HG02642 (cell line): ENCODE results near the gene PPP6R2.

Source experiments
- ATAC-seq: cut with Tn5 transposase; IDR thresholded peaks from one replicate; pipeline ENCODE4 v1.9.1; 2021; ENCODE audit warnings: mild to moderate bottlenecking; ENCODE audit not compliant: unreplicated experiment, poor library complexity

Gene PPP6R2

GRCh38 chr22:50439871-50440331 lies 96.8 kb downstream of the PPP6R2 start:
- no peak for ATAC-seq

DNA sequence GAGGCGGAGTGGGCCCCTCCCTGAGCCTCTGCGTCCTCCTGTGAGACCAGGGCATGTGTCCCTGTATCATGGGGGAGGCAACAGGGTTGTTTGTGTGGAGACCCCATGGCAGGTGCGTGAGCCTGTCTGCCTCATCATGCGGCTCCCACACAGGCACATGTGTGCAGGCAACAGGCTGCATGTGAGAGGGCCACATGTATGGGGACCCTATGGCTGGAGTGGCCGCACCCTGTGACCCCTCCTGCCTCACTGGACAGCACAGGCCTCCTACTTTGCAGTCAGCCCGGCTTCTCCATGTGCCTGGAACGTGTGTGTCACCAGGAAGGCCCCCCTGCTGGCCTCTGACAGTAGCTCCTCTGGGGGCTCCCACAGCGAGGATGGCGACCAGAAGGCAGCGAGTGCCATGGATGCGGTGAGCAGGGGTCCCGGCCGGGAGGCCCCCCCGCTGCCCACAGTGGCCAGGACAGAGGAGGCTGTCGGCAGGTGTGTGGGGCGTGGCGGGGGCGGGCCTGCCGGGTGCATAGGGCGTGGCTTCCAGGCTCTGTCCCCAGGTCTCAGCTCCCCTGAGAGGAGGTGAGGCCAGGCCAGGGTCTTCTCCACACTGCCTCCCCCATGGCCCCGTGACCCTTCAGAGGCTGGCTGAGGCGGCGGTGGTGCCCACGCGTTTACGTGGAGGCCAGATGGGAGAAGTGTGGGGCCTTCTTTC lies 97.6 kb downstream of the PPP6R2 start:
- ATAC-seq = no peak

DNA sequence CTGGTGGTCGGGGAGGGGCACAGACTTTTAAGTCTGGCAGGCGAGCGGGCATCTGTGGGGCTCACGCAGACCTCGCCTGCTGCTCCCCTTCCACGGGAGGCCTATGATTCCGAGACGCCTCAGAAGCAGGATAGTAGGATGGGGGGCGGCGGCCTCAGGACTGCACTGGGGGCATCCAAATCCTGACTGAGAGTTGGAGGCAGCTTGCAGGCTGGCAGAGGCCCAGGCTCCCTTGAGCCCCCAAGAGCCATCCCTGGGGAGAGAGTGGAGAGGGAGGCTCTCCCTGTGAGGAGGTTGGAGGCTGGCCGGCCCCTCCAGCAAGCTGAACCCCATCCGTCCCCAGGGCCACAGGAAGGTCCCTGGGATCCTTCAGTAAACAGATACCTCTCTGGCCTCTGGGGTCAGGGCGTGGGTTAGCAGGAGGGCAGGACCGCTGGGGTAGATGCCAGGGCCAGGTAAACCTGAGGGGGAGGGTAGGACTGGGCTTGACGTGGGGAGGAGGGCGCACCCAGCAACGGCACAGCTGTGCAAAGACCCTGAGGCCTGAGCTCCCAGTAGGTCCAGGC lies 98.4 kb downstream of the PPP6R2 start:
- ATAC-seq = no peak

DNA sequence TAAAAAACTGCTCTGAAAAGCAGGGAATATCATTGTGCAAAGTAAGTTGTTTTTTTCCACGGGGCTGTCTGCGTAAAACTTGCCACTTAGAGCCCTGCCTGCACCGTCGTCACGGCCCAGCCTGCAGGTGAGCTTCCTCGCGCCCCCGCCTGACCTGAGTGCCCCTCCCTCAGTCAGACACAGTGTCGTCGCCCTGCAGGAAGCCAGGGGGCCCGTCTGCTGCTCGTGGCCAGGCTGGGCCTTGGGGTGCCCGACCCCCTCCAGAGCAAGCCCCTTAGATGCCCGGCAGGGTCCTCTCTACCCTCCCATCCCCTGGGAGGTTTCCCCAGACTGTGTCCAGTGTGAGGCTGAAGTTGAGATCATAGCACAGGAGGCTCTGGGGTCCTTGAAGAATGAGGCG lies 100.1 kb downstream of the PPP6R2 start:
- ATAC-seq = no peak

DNA sequence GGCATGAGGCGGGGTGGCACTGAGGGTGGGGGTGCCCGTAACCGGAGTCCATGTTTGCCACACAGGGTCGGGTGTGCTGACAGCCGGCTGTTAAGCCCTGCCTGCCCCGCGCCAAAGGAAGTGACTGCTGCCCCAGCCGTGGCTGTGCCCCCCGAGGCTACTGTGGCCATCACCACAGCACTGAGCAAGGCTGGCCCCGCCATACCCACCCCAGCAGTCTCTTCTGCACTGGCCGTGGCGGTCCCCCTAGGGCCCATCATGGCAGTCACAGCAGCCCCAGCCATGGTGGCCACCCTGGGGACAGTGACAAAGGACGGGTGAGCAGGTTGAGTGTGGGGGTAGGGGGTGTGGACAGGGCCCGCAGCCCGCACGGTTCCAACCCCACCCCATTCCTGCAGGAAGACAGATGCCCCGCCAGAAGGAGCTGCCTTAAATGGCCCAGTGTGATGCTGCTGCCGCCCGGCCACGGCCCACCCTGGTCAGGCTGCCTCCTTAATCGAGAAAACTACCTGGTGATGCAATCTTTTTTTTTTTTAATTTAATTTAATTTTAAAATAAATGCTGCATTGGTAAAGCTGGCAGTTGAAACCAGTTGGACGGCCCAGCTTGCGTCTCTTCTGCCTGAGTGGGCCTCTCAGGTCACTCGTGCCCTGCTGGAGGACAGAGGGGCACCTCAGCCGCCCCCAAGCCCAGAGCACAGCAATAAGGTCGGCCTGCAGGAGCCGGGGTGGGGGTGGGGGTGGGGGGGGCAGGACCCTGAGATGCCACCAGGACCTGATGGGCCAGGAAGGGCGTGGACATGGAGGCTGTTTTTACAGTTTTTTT lies 100.9 kb downstream of the PPP6R2 start:
- no peak for ATAC-seq

DNA sequence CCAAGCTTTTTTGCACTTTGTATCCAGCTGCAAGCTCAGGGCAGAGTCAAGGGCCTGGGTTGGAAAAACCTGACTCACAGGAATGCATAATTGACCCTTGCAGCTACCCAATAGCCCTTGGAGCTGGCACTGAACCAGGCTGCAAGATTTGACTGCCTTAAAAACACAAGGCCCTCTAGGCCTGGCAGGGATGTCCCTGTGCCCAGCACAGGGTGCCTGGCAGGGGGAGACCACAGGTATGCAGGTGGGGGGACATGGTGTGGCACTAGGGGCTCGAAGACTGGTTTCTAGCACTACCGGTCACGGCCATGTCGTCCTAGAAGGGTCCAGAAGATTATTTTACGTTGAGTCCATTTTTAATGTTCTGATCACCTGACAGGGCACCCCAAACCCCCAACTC lies 101.5 kb downstream of the PPP6R2 start:
- ATAC-seq = no peak

DNA sequence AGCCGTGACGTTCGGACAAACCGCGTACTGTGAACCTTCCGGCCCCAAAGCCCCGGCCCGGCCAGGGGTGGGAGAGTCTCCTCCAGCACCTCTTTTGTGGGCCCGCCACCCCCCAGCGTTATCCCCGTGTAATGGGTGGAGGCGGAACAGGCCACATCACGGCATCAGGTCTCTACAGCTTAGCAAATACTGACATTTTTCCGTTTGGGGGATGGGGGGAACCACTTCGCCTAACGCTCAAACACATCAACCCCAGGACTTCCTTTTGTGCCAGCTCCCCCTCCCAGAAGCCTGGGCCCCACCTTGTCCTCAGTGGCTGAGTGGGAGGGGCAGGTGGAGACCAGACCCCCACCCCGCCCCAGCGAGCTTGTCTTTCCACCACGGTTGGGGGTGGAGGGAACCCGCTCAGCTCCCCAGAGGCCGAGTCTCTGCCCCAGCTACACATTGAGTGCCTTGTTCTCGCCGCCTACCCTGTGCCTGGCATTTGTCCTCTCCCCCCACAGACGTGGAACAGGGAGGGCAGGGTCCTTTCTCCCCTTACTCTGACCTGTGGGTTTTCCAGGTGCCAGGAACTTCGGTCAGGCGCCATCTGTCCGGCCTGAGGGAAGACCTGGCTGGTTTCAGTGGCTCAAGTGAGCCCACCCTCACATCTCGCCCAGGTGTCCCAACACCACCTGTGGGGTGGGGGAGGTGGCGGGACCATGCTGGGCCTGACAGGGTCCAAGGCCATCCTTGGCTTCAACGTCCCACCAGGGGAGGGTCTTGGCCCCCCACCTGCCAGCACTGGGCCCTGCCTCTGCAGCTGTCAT lies 102.1 kb downstream of the PPP6R2 start:
- ATAC-seq = no peak

GRCh38 chr22:50445880-50446707 lies 103.0 kb downstream of the PPP6R2 start:
- ATAC-seq = no peak

DNA sequence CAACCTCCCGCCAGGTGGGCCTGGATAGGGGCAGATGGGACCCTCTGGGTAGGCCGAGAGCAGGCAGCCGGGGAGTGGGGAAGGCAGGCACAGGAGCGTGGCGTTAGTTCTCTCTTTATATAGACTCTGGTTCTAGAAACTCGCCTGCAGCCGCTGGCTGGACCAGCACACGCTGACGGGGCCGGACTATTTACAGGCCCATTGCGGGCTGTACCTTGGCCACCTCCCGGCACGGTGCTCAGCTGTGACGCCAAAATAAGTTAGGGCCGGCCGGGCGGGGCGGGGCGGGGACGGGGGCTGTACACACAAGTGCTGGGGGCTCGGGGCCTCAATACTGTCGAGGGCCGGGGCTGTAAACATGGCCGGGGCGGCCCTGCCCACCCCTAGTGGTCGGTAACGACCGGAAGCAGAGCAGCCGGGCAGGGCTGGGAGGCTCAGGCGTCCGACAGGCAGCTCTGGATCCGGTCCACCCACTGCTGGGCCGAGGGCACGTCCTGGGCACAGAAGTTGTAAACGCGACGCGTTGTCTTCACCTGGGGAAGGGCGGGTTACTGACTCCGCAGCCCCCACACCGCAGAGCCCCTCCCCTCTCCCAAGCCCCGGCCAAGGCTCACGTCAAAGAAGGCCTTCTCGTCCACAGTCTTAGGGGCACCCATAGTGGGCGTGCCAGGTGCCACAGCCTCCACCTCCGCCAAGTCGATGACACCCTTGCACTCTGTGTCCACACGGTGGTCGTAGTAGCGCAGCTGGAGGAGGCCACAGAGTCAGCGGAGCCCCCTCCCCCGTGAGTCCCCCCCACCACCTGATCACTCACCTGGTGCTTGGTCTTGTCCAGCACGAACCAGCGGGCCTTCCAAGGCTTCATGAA lies 103.8 kb downstream of the PPP6R2 start:
- no peak for ATAC-seq

- ATAC-seq = no peak
Observed at GRCh38 chr22:50447576-50448551, 104.7 kb downstream of the PPP6R2 start.

DNA sequence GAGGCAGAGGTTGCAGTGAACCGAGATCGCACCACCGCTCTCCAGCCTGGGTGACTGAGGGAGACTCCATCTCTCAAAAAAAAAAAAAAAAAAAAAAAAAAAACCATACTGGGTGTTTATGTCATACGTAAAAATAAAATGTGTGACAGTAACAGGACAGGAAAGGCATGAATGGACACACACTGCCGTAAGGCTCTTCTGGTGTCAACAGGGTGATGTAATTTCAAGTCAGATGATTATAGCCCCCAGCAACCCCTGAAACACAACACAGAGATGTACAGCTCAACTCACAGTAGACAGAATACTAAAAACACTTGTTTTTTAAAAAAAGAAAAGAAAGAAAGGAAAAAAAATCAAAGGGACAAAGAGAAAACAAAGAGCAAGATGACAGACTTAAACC lies 109.5 kb downstream of the PPP6R2 start:
- ATAC-seq = no peak

DNA sequence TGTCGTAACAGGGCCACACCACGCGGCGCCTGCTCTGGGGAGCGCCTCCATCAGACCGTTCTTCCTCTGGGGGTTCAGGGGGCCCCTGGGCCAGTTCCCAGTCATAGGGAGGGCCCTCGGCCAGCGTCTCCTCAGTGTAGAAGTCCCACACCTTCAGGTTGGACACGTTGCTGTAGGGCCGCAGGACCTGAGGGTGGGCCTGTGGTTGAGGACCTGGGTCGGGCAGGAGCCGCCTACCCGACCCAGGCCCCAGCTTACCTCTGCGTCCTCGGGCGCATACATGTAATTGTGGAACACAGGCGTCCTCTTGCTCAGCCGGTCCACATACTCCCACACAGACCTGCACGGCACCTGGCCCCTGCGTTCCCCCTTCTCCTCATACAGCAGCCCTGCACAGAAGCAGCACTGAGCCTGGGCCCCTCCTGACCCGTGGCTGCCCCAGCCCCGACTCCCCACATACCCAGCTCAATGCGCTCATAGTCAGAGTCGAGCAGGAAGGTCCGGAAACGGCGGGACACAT lies 111.5 kb downstream of the PPP6R2 start:
- ATAC-seq = no peak

DNA sequence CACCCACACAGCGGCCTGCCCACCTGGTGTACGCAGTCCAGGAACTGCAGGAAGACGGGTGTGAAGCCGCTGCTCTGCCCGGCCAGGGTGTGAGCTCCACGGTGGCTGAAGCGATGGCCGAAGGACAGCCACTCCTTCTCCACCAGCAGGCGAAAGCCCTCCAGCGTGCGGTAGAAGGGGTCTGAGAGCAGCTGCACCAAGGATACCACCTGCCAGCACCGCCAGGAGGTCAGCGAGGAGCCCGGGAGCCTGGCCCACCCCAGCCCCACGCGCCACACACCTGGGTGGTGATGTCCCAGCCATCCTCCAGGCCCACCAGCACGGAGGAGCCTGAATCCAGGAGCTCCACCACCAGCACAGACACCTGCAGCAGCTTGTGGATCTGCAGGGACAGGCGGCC lies 112.1 kb downstream of the PPP6R2 start:
- ATAC-seq = no peak

DNA sequence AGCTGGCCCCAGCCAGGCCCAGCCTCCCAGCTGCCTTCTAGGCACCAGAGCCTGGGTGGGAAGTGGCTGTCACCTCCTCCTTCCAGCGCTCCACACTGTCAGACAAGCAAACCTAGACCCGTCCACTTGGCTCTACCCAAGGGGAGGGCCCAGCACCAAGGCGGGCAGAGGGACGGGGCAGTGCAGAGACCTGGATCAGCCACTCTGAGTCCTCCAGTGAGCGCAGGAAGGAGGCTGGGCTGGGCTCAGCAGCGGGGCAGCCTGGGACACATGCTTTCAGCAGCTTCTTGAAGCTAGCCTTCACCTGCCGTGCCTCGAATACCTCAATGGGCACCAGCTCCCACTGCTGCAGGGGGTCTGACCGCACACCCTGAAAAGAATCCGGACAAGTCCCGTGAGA lies 112.9 kb downstream of the PPP6R2 start:
- no peak for ATAC-seq

DNA sequence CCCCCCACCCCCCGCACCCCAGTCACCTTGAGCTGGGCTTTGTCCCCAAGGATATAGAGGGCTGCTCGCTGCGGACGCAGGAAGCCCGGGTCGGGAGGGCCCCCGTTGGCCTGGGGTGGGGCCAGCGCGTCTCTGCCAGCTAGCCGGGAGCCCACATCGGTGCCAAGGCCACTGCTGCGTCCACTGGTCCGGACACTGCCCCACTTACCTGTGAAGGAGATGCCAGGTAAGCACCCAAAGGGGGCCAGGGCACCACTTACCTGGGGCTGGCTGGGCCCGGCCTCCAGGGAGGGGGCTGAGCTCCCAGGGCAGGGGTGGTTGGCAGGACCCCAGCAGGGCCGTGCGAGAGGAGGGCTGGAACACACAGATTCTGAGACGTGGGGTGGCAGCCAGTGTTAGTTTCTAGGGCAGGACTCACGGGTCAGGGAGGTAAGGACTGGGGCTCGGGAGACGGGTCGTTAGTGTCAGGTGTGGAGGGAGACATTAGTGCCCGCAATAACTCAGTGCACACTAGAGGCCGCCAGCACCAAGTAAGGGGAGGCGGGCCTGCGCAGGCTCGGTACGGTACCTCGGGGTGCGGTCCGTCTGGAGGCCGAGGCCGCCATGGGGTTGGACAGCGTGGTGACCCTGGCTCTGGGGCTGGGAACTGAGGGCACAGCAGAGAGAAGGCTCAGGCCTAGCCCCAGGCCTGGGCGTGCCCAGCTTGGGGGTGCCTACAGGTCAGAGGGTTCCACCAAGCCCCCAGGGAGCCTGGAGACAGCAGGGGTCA lies 113.5 kb downstream of the PPP6R2 start:
- no peak for ATAC-seq

- ATAC-seq = no peak
Observed at GRCh38 chr22:50459016-50459415, 115.9 kb downstream of the PPP6R2 start.
